GM18526 (cell line): ENCODE data around the gene EDIL3.

ENCODE experiments used
- POLR2A ChIP-seq: IDR thresholded peaks from 3 replicates; pipeline ENCODE4 v1.6.1; 2011; ENCODE audit not compliant: insufficient read length; ENCODE audit errors: extremely low read depth

Gene EDIL3

DNA sequence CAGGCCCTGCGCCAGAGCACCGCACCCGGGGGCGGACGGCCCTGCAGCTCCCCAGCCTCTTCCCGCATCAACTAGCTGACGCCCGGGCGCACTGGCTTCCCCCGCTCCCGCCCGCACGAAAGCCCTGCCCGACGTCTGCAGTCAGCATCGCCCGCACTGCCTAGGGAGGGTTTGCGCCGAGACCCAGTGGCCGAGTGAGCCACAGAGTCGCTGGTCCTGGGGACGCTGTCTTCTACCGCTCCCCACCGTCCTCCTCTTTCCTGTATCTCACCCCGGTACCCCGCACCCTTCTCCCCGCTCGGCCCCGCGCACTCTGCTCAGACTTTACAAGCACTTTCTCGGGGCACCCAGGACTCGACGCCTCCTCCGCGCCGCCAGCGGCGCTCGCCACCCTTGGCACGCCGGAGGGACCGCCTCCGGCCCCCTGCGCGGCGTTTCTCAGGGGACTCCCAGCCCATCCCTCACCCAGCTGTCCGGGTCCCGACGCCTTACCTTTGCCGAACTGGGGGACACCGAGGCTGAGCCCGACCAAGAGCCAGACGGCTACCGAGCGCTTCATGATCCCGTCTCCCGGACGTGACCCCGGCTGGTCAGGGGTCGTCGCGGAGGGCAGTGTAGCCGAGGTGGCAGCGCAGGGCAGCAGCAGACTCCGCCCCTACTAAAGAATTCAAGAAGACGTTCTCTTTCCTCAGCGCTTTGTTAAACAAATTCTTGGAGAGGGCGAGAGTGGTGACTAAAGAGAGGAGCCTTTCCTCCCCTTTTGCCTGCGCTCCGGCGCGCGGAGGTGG lies 670 bp downstream of the EDIL3 start:
- no peak for TF ChIP-seq POLR2A

- TF ChIP-seq POLR2A, result no peak
Measured at GRCh38 chr5:84383296-84383815, 1.3 kb downstream of the EDIL3 start.

DNA sequence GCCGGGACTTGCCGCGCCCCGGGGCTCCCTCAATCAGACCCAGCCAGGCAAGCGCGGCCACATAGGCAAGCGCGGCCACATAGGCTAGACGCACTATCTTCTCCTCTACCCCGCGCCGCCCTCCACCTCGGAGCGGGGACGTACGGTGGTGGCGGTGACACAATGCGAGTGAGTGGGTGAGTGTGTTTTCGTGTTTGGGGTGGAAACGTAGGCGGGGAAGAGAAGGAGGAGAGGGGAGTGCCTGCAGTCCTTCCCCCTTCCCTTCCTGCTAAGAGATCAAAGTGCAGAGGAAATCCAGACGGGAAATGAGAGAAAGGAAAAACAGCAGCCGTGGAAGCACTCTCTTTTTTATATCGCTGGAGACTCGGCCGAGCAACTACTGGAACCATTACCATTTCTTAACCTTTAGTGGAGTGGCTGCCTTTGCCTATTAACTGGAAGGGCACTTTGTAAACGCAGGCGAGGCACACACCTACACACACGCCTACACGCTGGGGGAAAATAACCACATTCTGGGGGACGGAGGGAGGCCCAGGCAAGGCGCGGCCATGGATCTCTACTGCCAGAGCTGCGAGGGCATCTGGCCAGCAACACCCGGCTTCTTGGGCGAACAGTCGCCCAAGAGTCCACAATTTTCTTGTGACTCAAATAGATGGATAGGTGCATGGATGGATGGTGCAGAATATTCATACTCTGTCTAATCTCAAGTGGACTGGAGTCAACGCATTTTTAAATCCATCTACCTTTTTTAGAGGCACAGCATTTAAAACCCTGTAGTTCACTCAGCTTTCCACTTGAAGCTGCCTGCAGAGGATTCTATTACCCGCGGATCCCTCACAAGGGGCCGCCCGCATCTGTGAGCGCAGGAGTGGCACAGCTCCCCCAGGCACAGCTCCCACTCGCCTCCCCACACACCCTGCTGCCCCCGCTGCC lies 2.1 kb downstream of the EDIL3 start:
- no peak for TF ChIP-seq POLR2A

GRCh38 chr5:84381502-84382362 lies 2.9 kb downstream of the EDIL3 start:
- TF ChIP-seq POLR2A, result no peak

DNA sequence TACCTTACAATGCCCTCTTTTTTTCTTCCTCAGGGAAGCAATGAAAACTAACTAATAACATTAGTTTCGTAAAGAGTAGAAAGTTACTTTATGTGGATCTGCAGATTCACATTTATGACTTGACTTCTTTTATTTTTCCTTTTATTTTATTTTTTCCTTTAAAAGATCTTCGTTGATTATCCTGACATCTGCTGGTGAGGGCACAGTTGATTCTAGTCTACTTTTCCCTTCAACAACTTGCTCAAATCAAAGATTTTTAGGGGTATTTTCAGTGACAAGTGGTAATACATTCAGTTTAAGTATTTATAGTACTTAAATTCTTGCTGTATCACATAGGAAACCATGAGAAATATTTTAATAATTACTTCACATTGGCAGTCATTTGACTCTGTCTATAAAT lies 4.9 kb downstream of the EDIL3 start:
- no peak for TF ChIP-seq POLR2A

- no peak for TF ChIP-seq POLR2A
Measured at GRCh38 chr5:84378961-84379360, 5.7 kb downstream of the EDIL3 start.

DNA sequence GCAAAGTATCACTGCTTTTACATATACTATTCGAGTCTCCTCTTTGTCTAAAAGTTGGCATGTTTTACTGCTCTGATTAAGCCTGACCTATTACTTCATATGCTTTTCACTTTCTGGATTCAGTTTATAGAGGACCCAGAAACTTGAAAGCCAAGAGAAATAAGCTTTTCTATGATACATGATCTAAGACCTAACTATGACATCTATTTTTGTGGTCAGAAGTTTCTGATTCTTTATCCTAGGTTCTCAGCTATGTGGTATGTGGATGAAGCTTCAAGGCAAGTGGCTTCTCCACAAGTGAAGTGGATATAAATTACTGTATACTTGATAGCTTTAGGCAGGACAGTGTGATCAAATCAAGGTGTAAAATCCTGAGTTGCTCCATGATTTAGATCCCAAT lies 6.3 kb downstream of the EDIL3 start:
- TF ChIP-seq POLR2A, result no peak

GRCh38 chr5:84376346-84376745 lies 8.3 kb downstream of the EDIL3 start:
- no peak for TF ChIP-seq POLR2A

DNA sequence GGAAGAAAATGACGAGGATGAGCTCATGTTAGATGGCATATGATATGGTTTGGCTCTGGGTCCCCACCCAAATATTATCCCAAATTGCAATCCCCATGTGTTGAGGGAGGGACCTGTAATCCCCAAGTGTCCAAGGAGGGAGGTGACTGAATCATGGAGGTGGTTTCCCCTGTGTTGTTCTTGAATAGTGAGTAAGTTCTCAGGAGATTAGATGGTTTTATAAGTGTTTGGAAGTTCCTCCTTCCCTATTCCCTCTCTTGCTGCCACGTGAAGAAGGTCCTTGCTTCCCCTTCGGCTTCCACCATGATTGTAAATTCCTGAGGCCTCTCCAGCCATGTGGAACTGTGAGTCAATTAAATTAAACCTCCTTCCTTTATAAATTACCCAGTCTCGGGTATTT lies 10.1 kb downstream of the EDIL3 start:
- TF ChIP-seq POLR2A, result no peak

- TF ChIP-seq POLR2A, result no peak
Measured at GRCh38 chr5:84373506-84373905, 11.2 kb downstream of the EDIL3 start.

DNA sequence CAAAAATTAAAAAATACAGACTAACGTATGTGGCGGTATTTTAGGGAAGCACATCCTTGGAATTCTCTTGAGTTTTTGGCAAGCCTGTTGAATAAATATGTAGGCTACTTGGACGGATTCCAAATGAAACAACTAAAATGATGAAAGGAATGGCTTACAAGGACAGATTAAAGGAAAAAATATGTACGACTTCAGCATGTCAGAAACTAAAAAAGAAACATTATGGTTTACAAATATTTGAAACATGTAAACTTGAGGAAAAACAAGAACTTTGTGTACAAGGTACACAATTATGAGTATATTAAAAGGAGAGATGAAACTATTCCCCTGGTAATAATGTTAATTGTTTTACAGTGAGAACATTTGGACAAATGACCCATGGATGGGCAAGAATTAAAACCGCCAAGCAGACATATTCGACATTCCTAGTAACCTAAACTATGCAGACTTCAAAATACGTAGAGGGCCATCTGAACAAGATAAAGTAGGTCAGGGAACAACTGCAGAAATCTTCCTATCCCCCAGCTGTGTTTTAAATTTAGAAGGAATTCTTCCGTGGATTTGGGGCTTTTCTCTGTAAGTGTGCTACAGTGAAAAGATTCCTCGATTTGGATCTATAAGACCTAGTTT lies 12.5 kb downstream of the EDIL3 start:
- no peak for TF ChIP-seq POLR2A

GRCh38 chr5:84370176-84370575 lies 14.5 kb downstream of the EDIL3 start:
- TF ChIP-seq POLR2A, result no peak

GRCh38 chr5:84364043-84364442 lies 20.6 kb downstream of the EDIL3 start:
- TF ChIP-seq POLR2A, result no peak

DNA sequence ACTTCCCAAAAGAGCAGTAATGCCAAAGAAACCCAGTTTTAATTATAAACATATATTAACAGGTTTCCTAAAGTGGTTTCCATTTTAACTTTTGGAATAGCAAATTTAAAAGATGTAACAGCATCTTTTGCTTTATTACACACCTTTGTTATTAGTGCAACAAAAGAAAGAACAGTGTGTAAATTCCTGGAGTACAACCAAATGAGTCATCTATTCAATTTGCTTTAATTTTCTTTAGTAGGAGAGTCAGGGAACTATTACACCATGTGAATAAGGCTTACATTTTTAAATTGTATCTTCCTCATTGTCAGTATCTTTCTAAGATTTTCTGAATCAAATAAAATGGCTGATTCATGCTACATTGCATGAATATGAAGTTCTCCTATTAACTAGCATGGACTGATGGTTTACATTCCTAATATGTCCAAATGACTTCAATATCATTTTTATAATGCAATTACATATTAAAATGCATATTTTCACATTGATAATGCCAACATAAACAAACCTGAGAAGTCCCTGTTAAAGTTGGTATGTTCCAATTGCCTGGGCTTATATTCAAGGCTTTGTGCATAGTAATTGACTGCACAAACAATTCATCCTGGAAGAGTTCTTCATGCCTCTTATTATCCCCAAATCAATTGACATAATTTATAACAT lies 22.5 kb downstream of the EDIL3 start:
- no peak for TF ChIP-seq POLR2A
